GM12801 (cell line): ENCODE measurements around the gene PPCS.

Experiments
- TF ChIP-seq, protein P1 (sequence below): IDR thresholded peaks from one replicate; pipeline ENCODE4 v1.5.1; 2011; ENCODE audit warnings: control low read depth; ENCODE audit not compliant: insufficient read length; ENCODE audit errors: extremely low read depth

PPCS gene

DNA sequence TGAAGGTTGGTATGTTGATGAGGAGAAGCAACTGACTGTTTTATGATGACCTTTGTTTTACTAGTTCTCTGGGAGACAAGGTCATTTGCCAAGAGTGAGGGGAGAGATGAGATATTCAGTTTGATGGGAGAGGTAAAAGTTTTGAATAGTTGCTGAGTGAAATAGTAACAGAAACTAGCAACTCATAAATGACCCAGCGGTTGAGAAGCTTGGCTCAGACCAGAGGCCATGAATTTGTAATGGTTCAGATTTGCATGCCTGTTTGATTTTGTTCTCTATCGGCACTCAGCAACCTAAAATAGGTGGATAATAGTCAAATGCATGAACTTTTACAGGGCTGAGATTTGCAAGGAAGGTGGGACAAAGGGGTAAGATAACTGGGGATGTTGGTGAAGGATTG lies 13.4 kb downstream of the PPCS start:
- TF ChIP-seq, protein P1, sequence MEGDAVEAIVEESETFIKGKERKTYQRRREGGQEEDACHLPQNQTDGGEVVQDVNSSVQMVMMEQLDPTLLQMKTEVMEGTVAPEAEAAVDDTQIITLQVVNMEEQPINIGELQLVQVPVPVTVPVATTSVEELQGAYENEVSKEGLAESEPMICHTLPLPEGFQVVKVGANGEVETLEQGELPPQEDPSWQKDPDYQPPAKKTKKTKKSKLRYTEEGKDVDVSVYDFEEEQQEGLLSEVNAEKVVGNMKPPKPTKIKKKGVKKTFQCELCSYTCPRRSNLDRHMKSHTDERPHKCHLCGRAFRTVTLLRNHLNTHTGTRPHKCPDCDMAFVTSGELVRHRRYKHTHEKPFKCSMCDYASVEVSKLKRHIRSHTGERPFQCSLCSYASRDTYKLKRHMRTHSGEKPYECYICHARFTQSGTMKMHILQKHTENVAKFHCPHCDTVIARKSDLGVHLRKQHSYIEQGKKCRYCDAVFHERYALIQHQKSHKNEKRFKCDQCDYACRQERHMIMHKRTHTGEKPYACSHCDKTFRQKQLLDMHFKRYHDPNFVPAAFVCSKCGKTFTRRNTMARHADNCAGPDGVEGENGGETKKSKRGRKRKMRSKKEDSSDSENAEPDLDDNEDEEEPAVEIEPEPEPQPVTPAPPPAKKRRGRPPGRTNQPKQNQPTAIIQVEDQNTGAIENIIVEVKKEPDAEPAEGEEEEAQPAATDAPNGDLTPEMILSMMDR, result no peak

DNA sequence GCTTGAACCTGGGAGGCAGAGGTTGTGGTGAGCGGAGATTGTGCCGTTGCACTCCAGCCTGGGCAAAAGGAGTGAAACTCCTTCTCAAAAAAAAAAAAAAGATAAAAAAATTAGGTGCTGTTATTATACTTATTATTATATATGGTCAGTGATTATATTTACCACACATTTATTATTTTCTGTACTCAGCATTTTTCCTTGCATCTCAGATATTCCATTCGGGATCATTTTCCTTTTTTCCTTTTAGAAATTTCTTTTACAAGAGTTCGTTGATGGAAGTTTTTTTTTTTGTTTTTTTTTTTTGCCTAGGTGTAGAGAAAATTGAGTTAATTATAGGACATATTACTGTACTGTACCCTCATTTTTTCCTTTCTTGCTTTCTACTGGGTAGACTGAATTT lies 20.3 kb downstream of the PPCS start:
- TF ChIP-seq, protein P1, result no peak

DNA sequence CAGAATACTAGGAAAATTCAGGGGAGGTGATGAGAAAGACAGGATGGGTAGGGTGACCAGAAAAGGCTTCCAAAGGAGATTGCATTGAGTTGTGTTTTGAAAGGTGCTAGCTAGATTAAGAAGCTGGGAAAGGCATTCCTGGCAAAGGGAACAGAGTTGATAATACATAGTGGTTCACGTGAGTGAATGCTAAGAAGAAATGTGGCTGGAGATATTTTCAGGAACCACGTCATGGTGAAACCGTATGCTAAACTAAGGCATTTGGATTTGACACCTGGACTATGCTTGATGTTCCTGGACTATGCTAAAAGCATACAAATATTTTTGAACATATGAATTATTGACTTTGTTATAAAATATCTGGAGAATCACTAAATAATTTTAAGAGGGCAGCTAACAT lies 21.4 kb downstream of the PPCS start:
- TF ChIP-seq, protein P1, result no peak

DNA sequence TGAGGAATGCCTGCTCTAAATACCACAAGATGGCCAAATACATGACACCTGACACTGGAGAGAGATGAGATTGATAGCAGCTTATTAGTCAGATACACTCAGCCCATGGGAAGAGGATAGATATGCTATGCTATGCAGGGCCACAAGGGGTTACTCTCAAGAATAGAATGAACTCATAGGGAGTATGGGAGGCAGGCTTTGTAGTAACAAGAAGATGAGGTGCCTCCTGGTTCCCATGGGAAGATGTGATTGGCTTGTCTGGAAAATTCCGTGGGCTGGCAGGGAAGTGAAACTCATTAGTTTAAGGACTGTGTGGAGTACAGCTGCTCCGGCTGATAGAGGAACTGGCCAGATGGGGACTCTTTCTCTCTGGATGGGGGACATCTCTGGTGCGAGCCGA lies 23.3 kb downstream of the PPCS start:
- TF ChIP-seq, protein P1, result no peak

DNA sequence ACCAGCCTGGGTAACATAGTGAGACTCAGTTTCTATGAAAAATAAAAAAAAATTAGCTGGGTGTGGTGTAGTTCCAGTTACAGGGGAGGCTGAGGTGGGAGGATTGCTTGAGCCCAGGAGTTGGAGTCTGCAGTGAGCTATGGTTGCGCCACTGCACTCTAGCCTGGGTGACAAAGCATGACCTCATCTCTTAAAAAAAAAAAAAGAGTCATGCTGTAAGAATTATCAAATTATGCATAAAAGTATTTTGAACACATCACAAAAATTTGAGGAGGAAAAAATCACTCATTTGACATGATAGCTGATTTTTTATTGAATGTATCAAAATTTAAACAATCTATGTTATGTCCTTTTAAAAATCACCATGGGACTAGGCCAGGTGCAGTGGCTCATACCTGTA lies 24.6 kb downstream of the PPCS start:
- TF ChIP-seq, protein P1, result no peak

DNA sequence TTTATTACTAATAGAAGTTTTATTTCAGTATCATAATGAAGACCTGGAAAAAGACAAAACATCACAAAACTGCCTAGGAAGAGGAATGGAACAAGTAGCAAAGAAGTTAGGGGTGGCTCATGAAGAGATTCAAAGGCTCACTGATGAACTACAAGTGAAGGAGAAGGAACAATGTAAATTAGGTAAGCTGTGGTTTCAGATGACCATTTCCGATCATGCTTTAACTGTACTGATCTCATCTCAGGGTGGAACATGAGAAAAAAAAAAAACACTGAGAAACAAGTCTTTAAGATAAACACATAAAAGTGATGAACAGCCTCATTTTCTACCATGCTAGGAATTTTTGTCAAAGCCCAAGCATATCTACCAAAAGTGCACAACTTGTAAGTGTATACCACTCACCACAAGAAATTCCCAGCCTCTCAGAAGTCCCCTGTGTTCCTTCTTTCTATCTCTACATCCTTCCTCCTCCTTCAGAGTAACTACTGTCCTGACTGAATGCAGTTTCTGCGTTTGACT lies 26.4 kb downstream of the PPCS start:
- TF ChIP-seq, protein P1, result no peak

DNA sequence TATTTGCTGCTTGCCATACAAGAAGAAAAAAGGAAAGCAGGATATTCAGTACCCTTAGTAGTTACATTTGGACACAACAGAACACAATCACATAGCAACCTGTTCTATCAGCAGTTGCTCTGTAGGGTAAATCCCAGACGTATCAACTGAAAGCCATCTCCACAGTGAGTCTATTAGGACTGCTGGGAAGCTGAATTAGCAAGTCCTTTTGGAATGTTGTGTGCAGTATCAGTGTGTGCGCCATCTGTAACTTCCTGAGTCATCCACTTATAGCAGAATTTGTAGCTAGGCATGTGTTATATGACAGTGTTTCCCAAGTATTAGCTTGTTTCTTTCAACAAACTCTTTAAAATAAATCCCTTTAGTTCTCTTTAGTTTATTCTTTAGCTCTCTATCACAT lies 28.0 kb downstream of the PPCS start:
- TF ChIP-seq, protein P1, result no peak

DNA sequence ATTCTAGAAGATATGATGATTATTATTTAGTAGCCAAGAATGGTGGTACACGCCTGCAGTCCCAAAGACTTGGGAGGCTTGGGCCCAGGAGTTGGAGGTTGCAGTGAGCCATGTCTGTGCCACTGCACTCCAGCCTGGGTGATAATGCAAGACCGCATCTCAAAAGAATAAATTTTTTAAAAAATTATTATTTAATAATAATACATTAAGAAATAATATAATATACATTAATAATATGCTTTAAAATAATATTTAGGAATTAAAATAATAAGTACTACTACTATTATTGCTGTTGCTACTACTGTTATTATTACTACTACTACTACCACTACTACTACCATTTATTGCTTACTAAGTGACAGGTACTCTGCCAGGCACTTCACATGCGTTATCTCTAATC lies 33.9 kb downstream of the PPCS start:
- TF ChIP-seq, protein P1, result no peak
